A549 (cell line): ENCODE measurements around the gene ASAP2. TPM values are rescaled to one million over a fixed set of nuclear protein-coding genes. Genes with fewer than 3 reads are reported as not detected.
"Not testable (repeated sequence)": the region's sequence is repeated elsewhere in the genome, so short reads cannot be mapped to it uniquely, and the experiment has no call there.

Experiments
- ATAC-seq, 2 experiments: fragments of 200-7000 bp in 1 of 2; fragments of >200 bp in 1 of 2; cut with Nextera tagmentation in 1 of 2; cut with Tn5 transposase in 1 of 2; 3 replicates each; pipeline versions ENCODE4 v1.8.0 to v1.9.1; 2018 to 2020; ENCODE audit warnings: mild to moderate bottlenecking in 1 of 2, moderate library complexity in 1 of 2
- CTCF ChIA-PET: fragments of 300-600 bp; sonication (Branson Sonifier 250); formaldehyde crosslinking; extraction: SDS; loops from one replicate; lab custom pipeline; 2021; ENCODE audit warnings: antibody characterized with exemption, inconsistent platforms; lab: Yijun Ruan, JAX
- POLR2A ChIA-PET: fragments of 350-600 bp; formaldehyde crosslinking; extraction: SDS; loops from one replicate; lab custom pipeline; 2021; ENCODE audit warnings: antibody characterized with exemption, inconsistent platforms; lab: Yijun Ruan, JAX
- DNase-seq, 2 experiments: peaks; one replicate each; pipeline versions ENCODE4 v3.0.0 to v3.0.0-alpha.2; 2011 to 2016; ENCODE audit warnings: low read depth in 1 of 2, low spot score in 1 of 2
- FAIRE-seq: peaks from 2 replicates; lab custom pipeline; 2011; peaks lifted over from hg19 to GRCh38; lab: Jason Lieb, UNC
- H3K27ac ChIP-seq, 2 experiments: fragments of >200 bp; sonication (Bioruptor Twin); formaldehyde crosslinking; 3 replicates each; pipeline ENCODE4 v1.5.1; 2016 to 2017
- H3K4me1 ChIP-seq: fragments of >200 bp; sonication (Bioruptor Twin); formaldehyde crosslinking; 3 replicates; pipeline ENCODE4 v1.6.1; 2016
- H3K4me2 ChIP-seq: fragments of >200 bp; sonication (Bioruptor Twin); formaldehyde crosslinking; 3 replicates; pipeline ENCODE4 v1.6.1; 2016
- H3K4me3 ChIP-seq: fragments of >200 bp; sonication (Bioruptor Twin); formaldehyde crosslinking; 3 replicates; pipeline ENCODE4 v1.5.1; 2016
- H3K9me3 ChIP-seq: fragments of >200 bp; sonication (Bioruptor Twin); formaldehyde crosslinking; 3 replicates; pipeline ENCODE4 v1.6.1; 2016
- CTCF ChIP-seq: fragments of >200 bp; sonication (Bioruptor Twin); formaldehyde crosslinking; IDR thresholded peaks from 3 replicates; pipeline ENCODE4 v1.5.1; 2016
- FOSL2 ChIP-seq, 2 experiments: fragments of 450-650 bp in 1 of 2; fragments of >200 bp in 1 of 2; sonication (Bioruptor Twin) in 1 of 2; formaldehyde crosslinking; IDR thresholded peaks; 2 replicates each; pipeline versions ENCODE4 v1.5.0 to v1.6.1; 2016 to 2020; ENCODE audit warnings: mild to moderate bottlenecking in 1 of 2, moderate library complexity in 1 of 2
- HEYL ChIP-seq: fragments of 250-450 bp; sonication (Bioruptor Pico); IDR thresholded peaks from 2 replicates; pipeline ENCODE4 v1.8.0; 2021; ENCODE audit warnings: mild to moderate bottlenecking, moderate library complexity
- KDM1A ChIP-seq: fragments of 200-600 bp; sonication (generic); IDR thresholded peaks from 2 replicates; pipeline ENCODE4 v1.6.1; 2016; ENCODE audit warnings: low read depth, mild to moderate bottlenecking
- MAFK ChIP-seq: fragments of 450-650 bp; IDR thresholded peaks from 2 replicates; pipeline ENCODE4 v1.6.1; 2014; ENCODE audit not compliant: partially characterized antibody
- RAD21 ChIP-seq, 2 experiments: fragments of >200 bp in 1 of 2; sonication (Bioruptor Twin) in 1 of 2; formaldehyde crosslinking in 1 of 2; IDR thresholded peaks in 1 of 2; conservative IDR thresholded peaks in 1 of 2; 2 replicates in 1 of 2; 3 replicates in 1 of 2; pipeline ENCODE4 v1.6.1; 2012 to 2018; ENCODE audit warnings: inconsistent platforms in 1 of 2
- RARB ChIP-seq: fragments of 250-450 bp; sonication (Bioruptor Pico); IDR thresholded peaks from 2 replicates; pipeline ENCODE4 v1.8.0; 2021; ENCODE audit warnings: mild to moderate bottlenecking, moderate library complexity
- TFCP2L1 ChIP-seq: fragments of 250-450 bp; sonication (Bioruptor Pico); IDR thresholded peaks from 2 replicates; pipeline ENCODE4 v1.5.0; 2021; ENCODE audit warnings: mild to moderate bottlenecking
- USF2 ChIP-seq: fragments of 450-650 bp; IDR thresholded peaks from 2 replicates; pipeline ENCODE4 v1.6.1; 2014; ENCODE audit warnings: antibody characterized with exemption
- ZFP36 ChIP-seq: fragments of 450-650 bp; IDR thresholded peaks from 2 replicates; pipeline ENCODE4 v1.6.1; 2014; ENCODE audit warnings: borderline replicate concordance; ENCODE audit not compliant: partially characterized antibody
- WGBS: methylation state at CpG from one replicate; pipeline ENCODE4 v1.1.6; 2017; ENCODE audit errors: missing lambda C conversion rate; 5-methylcytosine and 5-hydroxymethylcytosine counted together
- polyA plus RNA-seq, 4 experiments: library from polyadenylated mRNA; depleted of rRNA in 3 of 4; stranded (reverse); fragments of >200 nt; fragmentation: RNase III in 1 of 4; extraction: RNeasy Plus Mini Kit Qiagen cat#74134 plus additional on column Dnase treatment in 1 of 4; gene quantifications; 2 replicates in 3 of 4; 3 replicates in 1 of 4; pipeline ENCODE4 v1.2.3, GENCODE V29; 2011 to 2017

The ASAP2 gene
- polyA plus RNA-seq, 2 of the 4 experiments (the other 2 are of a cell fraction): 17.8 to 27.9 TPM

GRCh38 chr2:9392898-9393765 is 186.5 kb downstream of the ASAP2 start (continued):
- TF ChIP-seq CTCF (no peak), RARB (CRISPR knock-in tag) (no peak)

GRCh38 chr2:9394816-9395215 is 188.2 kb downstream of the ASAP2 start:
- no peak for DNase-seq
- TF ChIP-seq TFCP2L1 (no peak), KDM1A (no peak), USF2 (no peak)
- 91% methylated on average over 14 of the region's 15 CpGs for WGBS
- Histone ChIP-seq H3K9me3 (no peaks in the 10 kb centered on the region), H3K4me2 (no peak overlapping the region), H3K27ac (no peak overlapping the region), H3K4me3 (no peak overlapping the region), H3K4me1 (no peaks in the 10 kb centered on the region)
- no peak for ATAC-seq
- ChIA-PET CTCF (interaction anchor here (1.3 to 1.4 kb wide), 2 partner anchors 189 to 255 kb away, joined by 3 read pairs; no protein-coding TSS in a partner anchor), POLR2A (no interaction called here)
- FAIRE-seq: no peak

- CTCF ChIA-PET: interaction anchor here (0.8 kb wide), 1 partner anchor 10 kb away, joined by 3 read pairs; no protein-coding TSS in a partner anchor
- TF ChIP-seq RAD21 (conservative IDR thresholded peaks at IDR 0.05 in 1 of 2, IDR thresholded peaks at IDR 0.05 in 1 of 2) (no peak), RARB (CRISPR knock-in tag) (no peak), HEYL (CRISPR knock-in tag) (no peak), FOSL2 (IDR thresholded peaks at IDR 0.05) (no peak), FOSL2 (CRISPR knock-in tag; IDR thresholded peaks at IDR 0.05) (no peak)
- 92% methylated on average over 14 of the region's 14 CpGs for WGBS
- no peak overlapping the region for H3K27ac ChIP-seq
- no peak for DNase-seq
- H3K4me2 ChIP-seq: no peak overlapping the region
- no peaks in the 10 kb centered on the region for H3K9me3 ChIP-seq
- no peak overlapping the region for H3K4me3 ChIP-seq
- H3K4me1 ChIP-seq: peaks cover 7% of the 10 kb centered on the region; the same call in 1 of the 3 replicates
- POLR2A ChIA-PET: no interaction called here
- ATAC-seq: no peak
- no peak for FAIRE-seq
These were observed 190.6 kb downstream of the ASAP2 start for GRCh38 chr2:9397201-9397600.

GRCh38 chr2:9398251-9398650 is 191.6 kb downstream of the ASAP2 start:
- POLR2A ChIA-PET, FAIRE-seq, H3K4me3 ChIP-seq, DNase-seq, H3K4me1 ChIP-seq, H3K9me3 ChIP-seq, H3K4me2 ChIP-seq, ATAC-seq, H3K27ac ChIP-seq: not testable (repeated sequence)
- WGBS: 89% methylated on average over 11 of the region's 11 CpGs
- CTCF ChIA-PET: interaction anchor here (1.2 to 1.7 kb wide), 2 partner anchors 9 to 255 kb away, joined by 3 read pairs; no protein-coding TSS in a partner anchor

- ATAC-seq (peak; percentile 38 to 52; a peak in 5 of 6 replicates), DNase-seq (no peak), FAIRE-seq (no peak)
- no peaks in the 10 kb centered on the region for H3K9me3 ChIP-seq
- no peak overlapping the region for H3K4me3 ChIP-seq
- H3K27ac ChIP-seq: peak overlapping the region in 1 of 2 experiments; percentile 64; a peak in 1 of 6 replicates
- peaks cover 18% of the 10 kb centered on the region; the same call in 2 of the 3 replicates for H3K4me1 ChIP-seq
- H3K4me2 ChIP-seq: no peak overlapping the region
- ChIA-PET CTCF (interaction anchor here (0.8 to 2.8 kb wide), 5 partner anchors 10 to 256 kb away, joined by 3 to 12 read pairs (median 3); partner anchors contain the start of genes CPSF3 and ITGB1BP1), POLR2A (no interaction called here)
- WGBS: 80% methylated on average over 20 of the region's 20 CpGs
- TF ChIP-seq ZFP36 (no peak), MAFK (peak; percentile 66)
These were observed 192.5 kb downstream of the ASAP2 start for GRCh38 chr2:9398881-9399780.
